Measurements from ENCODE around the gene CPZ. TPM values are rescaled to one million over a fixed set of nuclear protein-coding genes. Genes with fewer than 3 reads are reported as not detected.
"Not testable (repeated sequence)": the region's sequence is repeated elsewhere in the genome, so short reads cannot be mapped to it uniquely, and the experiment has no call there.

CPZ gene
- total RNA-seq, 1 donor from 2014 or later, result 0.27 TPM

DNA sequence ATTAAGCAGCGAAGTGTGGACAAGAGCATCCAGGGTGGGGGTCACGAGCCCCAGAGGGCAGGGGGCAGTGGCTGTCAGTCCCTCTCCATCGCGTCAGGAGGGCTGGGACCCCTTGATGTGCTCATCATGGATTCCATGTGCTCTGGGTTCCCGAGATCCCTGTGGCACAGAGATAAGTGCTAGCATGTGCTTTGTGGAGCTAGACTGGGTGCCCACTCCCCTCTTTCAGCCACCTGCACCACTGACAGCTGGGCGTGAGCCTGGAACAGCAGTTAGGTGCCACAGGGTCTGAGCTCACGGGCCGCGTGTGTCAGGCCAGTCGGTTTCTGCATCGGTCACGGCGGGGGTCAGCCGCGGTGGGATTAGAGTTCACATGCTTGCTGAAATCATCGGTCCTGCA lies 24.3 kb downstream of the CPZ start:
- intact Hi-C loops (cut with micrococcal nuclease), result no loop called here
- no peak overlapping the region for H3K27ac ChIP-seq (replicated peaks)
- H3K36me3 ChIP-seq, result no peaks in the 10 kb centered on the region
- TF ChIP-seq, protein P1, sequence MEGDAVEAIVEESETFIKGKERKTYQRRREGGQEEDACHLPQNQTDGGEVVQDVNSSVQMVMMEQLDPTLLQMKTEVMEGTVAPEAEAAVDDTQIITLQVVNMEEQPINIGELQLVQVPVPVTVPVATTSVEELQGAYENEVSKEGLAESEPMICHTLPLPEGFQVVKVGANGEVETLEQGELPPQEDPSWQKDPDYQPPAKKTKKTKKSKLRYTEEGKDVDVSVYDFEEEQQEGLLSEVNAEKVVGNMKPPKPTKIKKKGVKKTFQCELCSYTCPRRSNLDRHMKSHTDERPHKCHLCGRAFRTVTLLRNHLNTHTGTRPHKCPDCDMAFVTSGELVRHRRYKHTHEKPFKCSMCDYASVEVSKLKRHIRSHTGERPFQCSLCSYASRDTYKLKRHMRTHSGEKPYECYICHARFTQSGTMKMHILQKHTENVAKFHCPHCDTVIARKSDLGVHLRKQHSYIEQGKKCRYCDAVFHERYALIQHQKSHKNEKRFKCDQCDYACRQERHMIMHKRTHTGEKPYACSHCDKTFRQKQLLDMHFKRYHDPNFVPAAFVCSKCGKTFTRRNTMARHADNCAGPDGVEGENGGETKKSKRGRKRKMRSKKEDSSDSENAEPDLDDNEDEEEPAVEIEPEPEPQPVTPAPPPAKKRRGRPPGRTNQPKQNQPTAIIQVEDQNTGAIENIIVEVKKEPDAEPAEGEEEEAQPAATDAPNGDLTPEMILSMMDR (IDR thresholded peaks at IDR 0.05; ENCODE audit: borderline replicate concordance), result no peak
- H3K9me3 ChIP-seq (replicated peaks), result no peaks in the 10 kb centered on the region
- no peak overlapping the region for H3K4me3 ChIP-seq
- DNase-seq, result no peak
- H3K4me1 ChIP-seq, result peaks cover 5% of the 10 kb centered on the region
- H3K27me3 ChIP-seq (ENCODE audit: low read depth), result peaks cover 46% of the 10 kb centered on the region

DNA sequence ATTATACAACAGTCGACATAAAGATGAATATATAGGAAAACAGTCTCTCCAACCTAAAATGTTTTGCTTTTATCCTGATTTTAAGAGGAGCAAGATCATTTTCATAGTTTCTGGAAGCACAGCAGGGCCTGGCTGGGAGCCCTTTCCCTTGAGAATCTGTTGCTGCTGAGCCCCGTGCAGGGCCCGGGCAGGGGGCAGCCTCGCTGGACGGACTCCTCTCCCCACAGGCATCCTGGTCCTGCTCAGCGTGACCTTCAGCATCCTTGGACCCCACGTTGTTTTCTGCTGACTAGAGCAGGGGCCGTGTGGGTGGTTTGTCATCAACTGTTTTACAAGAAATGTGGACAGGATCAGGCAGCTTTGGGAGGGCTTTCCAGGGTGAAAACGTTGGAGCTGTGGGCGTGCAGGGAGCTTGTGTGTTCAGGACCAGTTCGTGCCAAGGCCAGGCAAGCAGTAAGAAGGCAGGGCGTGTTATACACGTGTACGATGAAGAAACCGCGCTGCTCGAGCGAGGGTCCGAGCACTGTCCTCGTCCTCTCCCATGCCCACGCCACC lies 25.0 kb downstream of the CPZ start:
- Histone ChIP-seq H3K4me3 (no peak overlapping the region), H3K4me1 (peaks cover 2% of the 10 kb centered on the region), H3K27ac (replicated peaks) (no peak overlapping the region), H3K27me3 (ENCODE audit: low read depth) (peaks cover 46% of the 10 kb centered on the region), H3K9me3 (replicated peaks) (no peaks in the 10 kb centered on the region), H3K36me3 (no peaks in the 10 kb centered on the region)
- DNase-seq, result no peak
- TF ChIP-seq, protein P1 (IDR thresholded peaks at IDR 0.05; ENCODE audit: borderline replicate concordance), result no peak
- intact Hi-C loops (cut with micrococcal nuclease), result no loop called here

DNA sequence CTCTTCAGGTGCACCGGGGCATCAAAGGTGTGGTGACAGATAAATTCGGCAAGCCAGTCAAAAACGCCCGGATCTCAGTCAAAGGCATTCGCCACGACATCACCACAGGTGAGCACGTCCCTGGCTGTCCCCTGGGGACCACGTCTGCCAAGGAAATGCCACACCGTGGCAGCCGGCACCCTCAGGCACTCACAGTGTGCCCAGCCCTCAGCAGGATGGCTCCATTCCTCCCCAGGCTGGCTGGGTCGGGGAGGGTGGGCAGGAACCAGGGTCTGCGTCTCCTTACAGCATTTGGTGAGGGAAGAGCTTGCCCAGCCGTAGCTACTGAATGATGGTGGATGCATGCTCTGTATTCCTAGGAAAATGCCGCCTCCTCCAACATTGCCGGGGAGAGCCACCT lies 25.9 kb downstream of the CPZ start:
- Histone ChIP-seq H3K4me3 (no peak overlapping the region), H3K36me3 (no peaks in the 10 kb centered on the region), H3K9me3 (replicated peaks) (no peaks in the 10 kb centered on the region), H3K27ac (replicated peaks) (no peak overlapping the region), H3K4me1 (no peaks in the 10 kb centered on the region), H3K27me3 (ENCODE audit: low read depth) (peaks cover 46% of the 10 kb centered on the region)
- DNase-seq, result no peak
- TF ChIP-seq, protein P1 (IDR thresholded peaks at IDR 0.05; ENCODE audit: borderline replicate concordance), result no peak
- intact Hi-C loops (cut with micrococcal nuclease), result no loop called here

DNA sequence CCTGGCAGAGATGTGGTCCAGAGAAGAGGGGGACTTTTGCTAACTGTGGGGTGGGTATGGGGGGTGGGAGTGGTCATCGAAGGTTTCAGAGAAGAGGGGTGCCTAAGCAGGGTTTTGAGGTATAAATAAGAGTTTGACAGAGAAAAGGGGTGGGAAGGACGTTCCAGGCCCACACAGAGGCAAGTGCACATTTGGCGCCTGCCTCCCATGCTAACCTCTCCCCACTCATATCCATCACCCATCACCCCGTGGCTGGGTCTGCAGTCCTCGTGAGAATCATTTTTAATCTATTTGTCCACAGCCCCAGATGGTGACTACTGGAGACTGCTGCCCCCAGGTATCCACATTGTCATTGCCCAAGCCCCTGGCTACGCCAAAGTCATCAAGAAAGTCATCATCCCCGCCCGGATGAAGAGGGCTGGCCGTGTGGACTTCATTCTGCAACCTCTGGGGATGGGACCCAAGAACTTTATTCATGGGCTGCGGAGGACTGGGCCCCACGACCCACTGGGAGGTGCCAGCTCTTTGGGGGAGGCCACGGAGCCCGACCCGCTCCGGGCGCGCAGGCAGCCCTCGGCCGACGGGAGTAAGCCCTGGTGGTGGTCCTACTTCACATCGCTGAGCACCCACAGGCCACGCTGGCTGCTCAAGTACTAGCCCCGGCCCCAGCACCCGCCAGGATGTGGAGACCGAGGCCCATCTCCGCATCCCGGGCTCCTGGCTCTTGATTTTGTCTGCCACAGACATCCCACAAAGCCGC lies 26.6 kb downstream of the CPZ start:
- Histone ChIP-seq H3K4me1 (no peaks in the 10 kb centered on the region), H3K9me3 (replicated peaks) (no peaks in the 10 kb centered on the region), H3K36me3 (no peaks in the 10 kb centered on the region), H3K4me3 (no peak overlapping the region), H3K27me3 (ENCODE audit: low read depth) (peaks cover 39% of the 10 kb centered on the region), H3K27ac (replicated peaks) (no peak overlapping the region)
- TF ChIP-seq, protein P1 (IDR thresholded peaks at IDR 0.05; ENCODE audit: borderline replicate concordance), result no peak
- intact Hi-C loops (cut with micrococcal nuclease), result no loop called here
- DNase-seq, result no peak

DNA sequence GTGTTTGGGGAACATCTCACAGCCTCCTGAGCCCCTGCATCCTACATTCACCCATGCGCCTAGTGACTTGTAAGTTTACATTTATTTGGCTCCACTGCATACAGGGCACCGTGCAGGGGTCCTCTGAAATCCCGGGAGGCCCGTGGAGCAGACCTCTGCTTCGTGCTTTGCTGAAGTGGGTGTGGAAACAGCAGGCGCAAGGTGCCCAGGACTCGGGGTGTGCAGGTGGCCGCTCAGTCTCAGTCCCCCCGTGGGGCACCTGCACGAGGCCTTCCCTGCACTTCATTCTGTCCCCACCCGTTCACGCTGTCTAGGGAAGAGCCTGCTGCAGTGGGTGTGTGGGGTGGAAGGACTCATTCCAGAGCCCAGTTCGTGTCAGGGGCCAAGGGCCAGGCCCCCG lies 28.6 kb downstream of the CPZ start:
- H3K4me3 ChIP-seq; H3K9me3 ChIP-seq (replicated peaks); DNase-seq; H3K36me3 ChIP-seq; H3K4me1 ChIP-seq; intact Hi-C loops (cut with micrococcal nuclease); H3K27ac ChIP-seq (replicated peaks): not testable (repeated sequence)
- peaks cover 39% of the 10 kb centered on the region for H3K27me3 ChIP-seq (ENCODE audit: low read depth)

DNA sequence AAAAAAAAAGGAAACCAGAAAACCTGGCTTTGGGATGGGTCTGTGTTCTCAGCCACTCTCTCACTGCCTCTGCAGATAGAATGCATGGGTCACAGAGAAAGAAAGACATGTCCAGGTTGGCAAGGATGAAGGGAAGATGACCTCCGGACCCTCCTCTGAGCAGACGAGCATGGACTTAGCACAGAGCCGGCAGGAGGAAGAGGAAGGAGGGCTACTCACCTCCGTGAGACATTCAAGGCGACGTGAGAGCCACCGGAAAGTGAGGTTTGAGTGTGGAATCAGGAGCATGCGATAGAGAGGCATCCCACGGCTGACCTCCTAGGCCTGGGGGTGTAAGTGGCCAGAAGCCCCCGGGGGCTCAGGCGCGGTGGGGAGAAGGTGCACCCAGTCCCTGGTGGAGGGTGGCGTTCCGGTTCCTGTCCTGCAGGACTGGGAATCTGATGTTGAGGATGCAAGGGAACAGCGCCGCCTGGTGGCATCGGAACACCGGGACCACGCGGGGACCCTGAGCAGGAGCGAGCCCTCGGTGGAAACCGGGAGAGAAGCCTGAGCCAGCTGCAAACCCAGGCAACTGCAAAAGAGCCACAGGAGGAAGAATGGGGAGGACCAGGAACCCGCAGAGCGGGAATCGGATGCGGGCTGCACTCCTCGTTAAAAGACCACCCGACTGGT lies 32.2 kb downstream of the CPZ start:
- H3K4me1 ChIP-seq; H3K27me3 ChIP-seq (ENCODE audit: low read depth); intact Hi-C loops (cut with micrococcal nuclease); H3K36me3 ChIP-seq; H3K4me3 ChIP-seq; H3K27ac ChIP-seq (replicated peaks); DNase-seq; H3K9me3 ChIP-seq (replicated peaks): not testable (repeated sequence)

DNA sequence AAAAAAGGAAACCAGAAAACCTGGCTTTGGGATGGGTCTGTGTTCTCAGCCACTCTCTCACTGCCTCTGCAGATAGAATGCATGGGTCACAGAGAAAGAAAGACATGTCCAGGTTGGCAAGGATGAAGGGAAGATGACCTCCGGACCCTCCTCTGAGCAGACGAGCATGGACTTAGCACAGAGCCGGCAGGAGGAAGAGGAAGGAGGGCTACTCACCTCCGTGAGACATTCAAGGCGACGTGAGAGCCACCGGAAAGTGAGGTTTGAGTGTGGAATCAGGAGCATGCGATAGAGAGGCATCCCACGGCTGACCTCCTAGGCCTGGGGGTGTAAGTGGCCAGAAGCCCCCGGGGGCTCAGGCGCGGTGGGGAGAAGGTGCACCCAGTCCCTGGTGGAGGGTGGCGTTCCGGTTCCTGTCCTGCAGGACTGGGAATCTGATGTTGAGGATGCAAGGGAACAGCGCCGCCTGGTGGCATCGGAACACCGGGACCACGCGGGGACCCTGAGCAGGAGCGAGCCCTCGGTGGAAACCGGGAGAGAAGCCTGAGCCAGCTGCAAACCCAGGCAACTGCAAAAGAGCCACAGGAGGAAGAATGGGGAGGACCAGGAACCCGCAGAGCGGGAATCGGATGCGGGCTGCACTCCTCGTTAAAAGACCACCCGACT lies 37.8 kb downstream of the CPZ start:
- H3K4me3 ChIP-seq; H3K9me3 ChIP-seq (replicated peaks); H3K27me3 ChIP-seq (ENCODE audit: low read depth); H3K4me1 ChIP-seq; H3K36me3 ChIP-seq; DNase-seq; intact Hi-C loops (cut with micrococcal nuclease); H3K27ac ChIP-seq (replicated peaks): not testable (repeated sequence)

DNA sequence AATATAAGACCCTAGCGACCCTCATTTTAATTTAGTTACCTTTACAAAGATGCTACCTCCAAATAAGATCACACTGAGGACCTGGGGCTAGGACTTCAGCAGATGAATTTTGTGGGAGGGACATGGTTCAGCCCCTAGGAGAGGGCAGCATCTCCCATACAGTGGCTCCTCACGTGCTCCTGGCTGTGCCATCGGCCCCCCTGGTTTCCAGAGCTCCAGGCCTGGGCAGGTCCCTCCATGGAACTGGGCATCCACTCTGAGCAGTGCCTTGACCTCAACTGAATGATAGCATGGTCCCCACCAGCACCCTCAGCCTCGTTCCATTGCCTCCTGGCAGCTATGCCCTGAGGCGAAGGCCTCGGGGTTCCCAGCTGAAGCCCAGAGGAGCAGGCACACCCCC lies 39.3 kb downstream of the CPZ start:
- H3K27me3 ChIP-seq (ENCODE audit: low read depth); DNase-seq; H3K4me3 ChIP-seq; H3K27ac ChIP-seq (replicated peaks); H3K36me3 ChIP-seq; H3K4me1 ChIP-seq; intact Hi-C loops (cut with micrococcal nuclease); H3K9me3 ChIP-seq (replicated peaks): not testable (repeated sequence)

DNA sequence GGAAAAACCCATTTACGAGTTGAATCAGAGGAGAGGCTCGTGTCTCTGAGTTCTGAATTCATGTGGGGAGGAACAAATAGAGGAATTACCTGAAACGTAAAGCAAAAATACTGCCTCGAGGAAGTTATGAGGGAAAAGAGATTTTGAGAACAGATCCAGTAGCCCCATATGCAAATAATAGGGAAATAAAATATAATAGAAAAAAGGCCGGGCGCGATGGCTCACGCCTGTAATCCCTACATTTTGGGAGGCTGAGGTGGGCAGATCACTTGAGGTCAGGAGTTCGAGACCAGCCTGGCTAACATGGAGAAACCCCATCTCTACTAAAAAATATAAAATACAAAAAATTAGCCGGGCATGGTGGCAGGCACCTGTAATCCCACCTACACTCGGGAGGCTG lies 42.2 kb downstream of the CPZ start:
- peaks cover 31% of the 10 kb centered on the region for H3K27me3 ChIP-seq (ENCODE audit: low read depth)
- H3K36me3 ChIP-seq; intact Hi-C loops (cut with micrococcal nuclease); DNase-seq; H3K9me3 ChIP-seq (replicated peaks); H3K4me1 ChIP-seq; H3K4me3 ChIP-seq; H3K27ac ChIP-seq (replicated peaks): not testable (repeated sequence)

All from left ventricle myocardium inferior (tissue), 1 donor.